ENCODE measurements around the gene MORC1. TPM values are rescaled to one million over a fixed set of nuclear protein-coding genes. Genes with fewer than 3 reads are reported as not detected.

The MORC1 gene
- polyA plus RNA-seq, 2 of the 4 experiments (the other 2 are of a cell fraction), result not detected

- no peak for TF ChIP-seq KDM5A (IDR thresholded peaks at IDR 0.05)
- TF ChIP-seq NFE2L2 (conservative IDR thresholded peaks at IDR 0.05; ENCODE audit: low read length), result no peak
- no peak for TF ChIP-seq SMC3 (IDR thresholded peaks at IDR 0.05)
- no peak for TF ChIP-seq CEBPB (IDR thresholded peaks at IDR 0.05)
These were observed 144.9 kb downstream of the MORC1 start (continued) for GRCh38 chr3:108973019-108973418.

- DNase-seq (ENCODE audit: low read depth in 1 of 2, low spot score in 1 of 2), result no peak
- ATAC-seq, result no peak
- POLR2A ChIA-PET, result no interaction called here
- Histone ChIP-seq H3K27ac (no peak overlapping the region), H3K9me3 (no peaks in the 10 kb centered on the region), H3K4me2 (no peak overlapping the region), H3K4me1 (no peaks in the 10 kb centered on the region), H3K4me3 (no peak overlapping the region)
- CTCF ChIA-PET, result no interaction called here
- 31% methylated on average over 3 of the region's 3 CpGs for WGBS (ENCODE audit: missing lambda C conversion rate)
- no peak for FAIRE-seq
- TF ChIP-seq HOXB5 (CRISPR knock-in tag; IDR thresholded peaks at IDR 0.05) (no peak), CBX8 (IDR thresholded peaks at IDR 0.05) (no peak), ZFP36 (IDR thresholded peaks at IDR 0.05; ENCODE audit: borderline replicate concordance, partially characterized antibody) (no peak), RARB (CRISPR knock-in tag; IDR thresholded peaks at IDR 0.05) (no peak), PHF8 (IDR thresholded peaks at IDR 0.05; ENCODE audit: borderline replicate concordance, low read depth) (no peak), HEYL (CRISPR knock-in tag; IDR thresholded peaks at IDR 0.05) (no peak), ZC3H11A (IDR thresholded peaks at IDR 0.05) (no peak), EHF (CRISPR knock-in tag; IDR thresholded peaks at IDR 0.05) (no peak), HOXA7 (CRISPR knock-in tag; IDR thresholded peaks at IDR 0.05) (no peak), MYC (IDR thresholded peaks at IDR 0.05; ENCODE audit: borderline replicate concordance, low read length) (no peak), USF2 (IDR thresholded peaks at IDR 0.05) (no peak), FOSL2 (IDR thresholded peaks at IDR 0.05) (no peak), FOSL2 (CRISPR knock-in tag; IDR thresholded peaks at IDR 0.05) (no peak), HES2 (IDR thresholded peaks at IDR 0.05) (no peak), CEBPB (IDR thresholded peaks at IDR 0.05) (no peak), CBX2 (IDR thresholded peaks at IDR 0.05; ENCODE audit: borderline replicate concordance, low read depth) (no peak), HOXB13 (CRISPR knock-in tag; IDR thresholded peaks at IDR 0.05; ENCODE audit: low read depth) (no peak), MAZ (IDR thresholded peaks at IDR 0.05; ENCODE audit: borderline replicate concordance, low read depth, low read length) (no peak)
These were observed 145.5 kb downstream of the MORC1 start for GRCh38 chr3:108972482-108972881.

- ATAC-seq, result no peak
- POLR2A ChIA-PET, result no interaction called here
- TF ChIP-seq E2F6 (IDR thresholded peaks at IDR 0.05; ENCODE audit: borderline replicate concordance, low read depth), result no peak
These were observed 147.4 kb downstream of the MORC1 start for GRCh38 chr3:108970561-108970960.

GRCh38 chr3:108966773-108967172, 151.2 kb downstream of the MORC1 start:
- ChIA-PET CTCF (no interaction called here), POLR2A (no interaction called here)
- Histone ChIP-seq H3K4me2 (no peak overlapping the region), H3K27ac (no peak overlapping the region), H3K4me1 (no peaks in the 10 kb centered on the region), H3K9me3 (no peaks in the 10 kb centered on the region), H3K4me3 (no peak overlapping the region)
- no peak for DNase-seq (ENCODE audit: low read depth in 1 of 2, low spot score in 1 of 2)
- WGBS (ENCODE audit: missing lambda C conversion rate), result 15% methylated on average over 3 of the region's 3 CpGs
- TF ChIP-seq RCOR1 (IDR thresholded peaks at IDR 0.05; ENCODE audit: low read depth, low read length) (no peak), CBX8 (IDR thresholded peaks at IDR 0.05) (no peak), JUN (IDR thresholded peaks at IDR 0.05) (no peak), EHF (CRISPR knock-in tag; IDR thresholded peaks at IDR 0.05) (no peak), ELK1 (IDR thresholded peaks at IDR 0.05; ENCODE audit: low read depth, low read length) (no peak), TP53 (CRISPR knock-in tag; IDR thresholded peaks at IDR 0.05) (no peak), PHF8 (IDR thresholded peaks at IDR 0.05; ENCODE audit: borderline replicate concordance, low read depth) (no peak), TFCP2L1 (CRISPR knock-in tag; IDR thresholded peaks at IDR 0.05) (no peak), POLR2A (IDR thresholded peaks at IDR 0.05; ENCODE audit: low read length) (no peak), NPAS2 (CRISPR knock-in tag; IDR thresholded peaks at IDR 0.05; ENCODE audit: borderline replicate concordance) (no peak)
- no peak for FAIRE-seq
- ATAC-seq, result no peak

More at GRCh38 chr3:108970561-108970960, 147.4 kb downstream of the MORC1 start:
- no peaks in the 10 kb centered on the region for H3K9me3 ChIP-seq
- 17% methylated on average over 3 of the region's 3 CpGs for WGBS (ENCODE audit: missing lambda C conversion rate)
- H3K4me3 ChIP-seq, result no peak overlapping the region
- no peak for DNase-seq (ENCODE audit: low read depth in 1 of 2, low spot score in 1 of 2)
- H3K4me1 ChIP-seq, result no peaks in the 10 kb centered on the region
- no peak overlapping the region for H3K4me2 ChIP-seq
- no peak for FAIRE-seq
- no peak overlapping the region for H3K27ac ChIP-seq
- CTCF ChIA-PET, result interaction anchor here (1.9 kb wide), 1 partner anchor 55 kb away, joined by 5 read pairs; no protein-coding TSS in a partner anchor

Measured in A549 (cell line).